Measurements from ENCODE around the gene KCND3.

Gene KCND3

GRCh38 chr1:111878091-111878490 is 111.4 kb downstream of the KCND3 start:
- no peak for DNase-seq

- DNase-seq, result no peak
Measured at GRCh38 chr1:111876631-111877030, 112.8 kb downstream of the KCND3 start.

GRCh38 chr1:111875640-111876039 is 113.8 kb downstream of the KCND3 start:
- no peak for DNase-seq

- DNase-seq, result no peak
Measured at GRCh38 chr1:111873460-111874030, 115.9 kb downstream of the KCND3 start.

GRCh38 chr1:111870181-111870580 is 119.3 kb downstream of the KCND3 start:
- DNase-seq, result no peak

- DNase-seq, result no peak
Measured at GRCh38 chr1:111867868-111868440, 121.5 kb downstream of the KCND3 start.

GRCh38 chr1:111864862-111865261 is 124.6 kb downstream of the KCND3 start:
- DNase-seq, result no peak

GRCh38 chr1:111863401-111863800 is 126.1 kb downstream of the KCND3 start:
- no peak for DNase-seq

GRCh38 chr1:111862599-111862998 is 126.9 kb downstream of the KCND3 start:
- no peak for DNase-seq

- DNase-seq, result no peak
Measured at GRCh38 chr1:111861523-111861922, 127.9 kb downstream of the KCND3 start.

- no peak for DNase-seq
Measured at GRCh38 chr1:111857194-111857651, 132.2 kb downstream of the KCND3 start.

GRCh38 chr1:111856411-111857185 is 132.9 kb downstream of the KCND3 start:
- no peak for DNase-seq

- DNase-seq, result no peak
Measured at GRCh38 chr1:111855260-111855659, 134.2 kb downstream of the KCND3 start.

GRCh38 chr1:111852261-111852721 is 137.2 kb downstream of the KCND3 start:
- DNase-seq, result no peak

GRCh38 chr1:111851552-111851951 is 137.9 kb downstream of the KCND3 start:
- no peak for DNase-seq

GRCh38 chr1:111850109-111850508 is 139.4 kb downstream of the KCND3 start:
- no peak for DNase-seq

- no peak for DNase-seq
Measured at GRCh38 chr1:111848852-111849545, 140.5 kb downstream of the KCND3 start.

GRCh38 chr1:111847466-111847865 is 142.0 kb downstream of the KCND3 start:
- DNase-seq, result no peak

GRCh38 chr1:111846842-111847241 is 142.6 kb downstream of the KCND3 start:
- DNase-seq, result no peak

GRCh38 chr1:111843177-111843576 is 146.3 kb downstream of the KCND3 start:
- no peak for DNase-seq

- DNase-seq, result no peak
Measured at GRCh38 chr1:111842411-111842810, 147.1 kb downstream of the KCND3 start.

- no peak for DNase-seq
Measured at GRCh38 chr1:111841746-111842145, 147.7 kb downstream of the KCND3 start.

GRCh38 chr1:111841189-111841588 is 148.3 kb downstream of the KCND3 start:
- no peak for DNase-seq

GRCh38 chr1:111837393-111837792 is 152.1 kb downstream of the KCND3 start:
- DNase-seq, result no peak

All from activated CD4-positive, alpha-beta T cell treated with anti-CD3 and anti-CD28 coated beads, Interleukin-2, amount 50 U/mL, for 1 hour (primary cell).